H9 (cell line): Measurements from ENCODE around the gene BMERB1. TPM values are rescaled to one million over a fixed set of nuclear protein-coding genes. Genes with fewer than 3 reads are reported as not detected.

ENCODE experiments used
- DNase-seq: peaks from one replicate; pipeline ENCODE4 v3.0.0-alpha.2; 2017
- H2AFZ ChIP-seq: one replicate; pipeline ENCODE4 v1.6.1; 2013; ENCODE audit warnings: mild to moderate bottlenecking, low read length, control low read depth, moderate library complexity
- H2AK5ac ChIP-seq: 2 replicates; pipeline ENCODE4 v1.6.1; 2013; ENCODE audit warnings: low read length, control low read depth, mixed read lengths; ENCODE audit not compliant: insufficient read length
- H2BK120ac ChIP-seq: one replicate; pipeline ENCODE4 v1.6.1; 2013; ENCODE audit warnings: low read depth, mild to moderate bottlenecking, low read length, control low read depth, inconsistent platforms; ENCODE audit not compliant: poor library complexity, severe bottlenecking
- H2BK12ac ChIP-seq: 2 replicates; pipeline ENCODE4 v1.6.1; 2013; ENCODE audit warnings: low read length, control low read depth, mixed read lengths, low read depth; ENCODE audit not compliant: insufficient read length
- H2BK15ac ChIP-seq: 2 replicates; pipeline ENCODE4 v1.6.1; 2013; ENCODE audit warnings: low read depth, low read length, control low read depth
- H2BK20ac ChIP-seq: one replicate; pipeline ENCODE4 v1.6.1; 2013; ENCODE audit warnings: low read depth, mild to moderate bottlenecking, low read length, control low read depth, inconsistent platforms; ENCODE audit not compliant: poor library complexity, severe bottlenecking
- H2BK5ac ChIP-seq: 2 replicates; pipeline ENCODE4 v1.6.1; 2013; ENCODE audit warnings: low read length, control low read depth, mixed read lengths; ENCODE audit not compliant: insufficient read length
- H3K14ac ChIP-seq: 2 replicates; pipeline ENCODE4 v1.6.1; 2013; ENCODE audit warnings: low read length, control low read depth; ENCODE audit not compliant: insufficient read depth
- H3K18ac ChIP-seq: 2 replicates; pipeline ENCODE4 v1.6.1; 2013; ENCODE audit warnings: low read depth, mild to moderate bottlenecking, mixed read lengths, low read length, control low read depth; ENCODE audit not compliant: insufficient read length
- H3K23ac ChIP-seq: 2 replicates; pipeline ENCODE4 v1.6.1; 2013; ENCODE audit warnings: low read length, control low read depth, mixed read lengths, low read depth; ENCODE audit not compliant: insufficient read length
- H3K23me2 ChIP-seq: 2 replicates; pipeline ENCODE4 v1.6.1; 2013; ENCODE audit warnings: low read depth, mild to moderate bottlenecking, mixed read lengths, low read length, control low read depth; ENCODE audit not compliant: insufficient read length, poor library complexity, severe bottlenecking
- H3K27ac ChIP-seq: 2 replicates; pipeline ENCODE4 v1.5.1; 2013; ENCODE audit warnings: low read length, control low read depth, mixed read lengths, low read depth; ENCODE audit not compliant: insufficient read length
- H3K27me3 ChIP-seq: 2 replicates; pipeline ENCODE4 v1.6.1; 2013; ENCODE audit warnings: low read length, control low read depth, inconsistent platforms; ENCODE audit not compliant: insufficient read depth
- H3K4ac ChIP-seq: 2 replicates; pipeline ENCODE4 v1.6.1; 2013; ENCODE audit warnings: low read depth, mild to moderate bottlenecking, control low read depth, inconsistent platforms, low read length, moderate library complexity
- H3K4me1 ChIP-seq: 2 replicates; pipeline ENCODE4 v1.6.1; 2013; ENCODE audit warnings: low read length, control low read depth, inconsistent platforms; ENCODE audit not compliant: insufficient read depth
- H3K4me2 ChIP-seq: 2 replicates; pipeline ENCODE4 v1.6.1; 2013; ENCODE audit warnings: low read length, control low read depth, mixed read lengths; ENCODE audit not compliant: insufficient read length, insufficient read depth
- H3K56ac ChIP-seq: 2 replicates; pipeline ENCODE4 v1.6.1; 2013; ENCODE audit warnings: low read depth, mild to moderate bottlenecking, mixed read lengths, low read length, control low read depth; ENCODE audit not compliant: insufficient read length
- H3K79me1 ChIP-seq: 2 replicates; pipeline ENCODE4 v1.6.1; 2013; ENCODE audit warnings: low read depth, mild to moderate bottlenecking, moderate library complexity, low read length, control low read depth, inconsistent platforms; ENCODE audit not compliant: insufficient read depth, poor library complexity, severe bottlenecking
- H3K79me2 ChIP-seq: 2 replicates; pipeline ENCODE4 v1.6.1; 2013; ENCODE audit warnings: low read length, control low read depth, inconsistent platforms; ENCODE audit not compliant: insufficient read depth
- H3K9ac ChIP-seq: 2 replicates; pipeline ENCODE4 v1.6.1; 2013; ENCODE audit warnings: low read length, control low read depth, mixed read lengths; ENCODE audit not compliant: insufficient read length; ENCODE audit errors: extremely low read depth
- H3K9me3 ChIP-seq: one replicate; pipeline ENCODE4 v1.6.1; 2013; ENCODE audit warnings: low read depth, low read length, inconsistent platforms; ENCODE audit not compliant: control insufficient read depth
- H3T11ph ChIP-seq: one replicate; pipeline ENCODE4 v1.6.1; 2013; ENCODE audit warnings: mild to moderate bottlenecking, low read length, control low read depth, inconsistent platforms
- H4K20me1 ChIP-seq: one replicate; pipeline ENCODE4 v1.6.1; 2013; ENCODE audit not compliant: control insufficient read depth, insufficient read length, insufficient read depth
- H4K5ac ChIP-seq: 2 replicates; pipeline ENCODE4 v1.6.1; 2013; ENCODE audit warnings: low read depth, mild to moderate bottlenecking, mixed read lengths, low read length, control low read depth; ENCODE audit not compliant: insufficient read length
- H4K8ac ChIP-seq: replicated peaks from 2 replicates; pipeline ENCODE4 v1.6.1; 2013; ENCODE audit warnings: low read length, control low read depth, mixed read lengths, low read depth; ENCODE audit not compliant: insufficient read length
- H4K91ac ChIP-seq: 2 replicates; pipeline ENCODE4 v1.6.1; 2013; ENCODE audit warnings: low read depth, mild to moderate bottlenecking, moderate library complexity, mixed read lengths, low read length, control low read depth; ENCODE audit not compliant: insufficient read length
- H3K27ac Mint-ChIP-seq, 3 experiments: 2 replicates in 2 of 3; 3 replicates in 1 of 3; pipeline ENCODE4 v1.8.0; 2020 to 2021; ENCODE audit warnings: mixed read lengths in 3 of 3, mild to moderate bottlenecking in 1 of 3, moderate library complexity in 1 of 3
- H3K27me3 Mint-ChIP-seq: 2 replicates; pipeline ENCODE4 v1.8.0; 2021; ENCODE audit warnings: low read depth, mild to moderate bottlenecking, moderate library complexity, mixed read lengths
- H3K36me3 Mint-ChIP-seq, 3 experiments: 2 replicates in 2 of 3; 3 replicates in 1 of 3; pipeline ENCODE4 v1.8.0; 2020 to 2021; ENCODE audit warnings: low read depth in 3 of 3, mixed read lengths in 3 of 3; ENCODE audit not compliant: insufficient read depth in 1 of 3
- H3K4me1 Mint-ChIP-seq, 2 experiments: 2 replicates each; pipeline ENCODE4 v1.8.0; 2020; ENCODE audit warnings: mixed read lengths in 2 of 2
- H3K4me3 Mint-ChIP-seq, 2 experiments: 2 replicates in 1 of 2; 3 replicates in 1 of 2; pipeline ENCODE4 v1.8.0; 2020 to 2021; ENCODE audit warnings: mild to moderate bottlenecking in 2 of 2, mixed read lengths in 2 of 2, moderate library complexity in 1 of 2
- H3K9me3 Mint-ChIP-seq, 2 experiments: 2 replicates in 1 of 2; 3 replicates in 1 of 2; pipeline ENCODE4 v1.8.0; 2020; ENCODE audit warnings: mild to moderate bottlenecking in 2 of 2, mixed read lengths in 2 of 2, moderate library complexity in 1 of 2
- WGBS: extraction: QIAGEN DNeasy Blood & Tissue Kit; methylation state at CpG from one replicate; pipeline ENCODE4 v1.1.7; 2013; ENCODE audit warnings: missing lambda C conversion rate, low lambda C conversion rate, mixed read lengths; ENCODE audit not compliant: insufficient read length; ENCODE audit errors: extremely low coverage; 5-methylcytosine and 5-hydroxymethylcytosine counted together
- total RNA-seq: library from RNA; stranded (reverse); gene quantifications from 2 replicates; pipeline ENCODE4 v1.2.1, GENCODE V29; 2021
- TF ChIP-seq, protein P1 (sequence below): fragments of 200-600 bp; sonication (generic); conservative IDR thresholded peaks from 3 replicates; pipeline ENCODE4 v1.8.0; 2021; ENCODE audit warnings: antibody characterized with exemption, mild to moderate bottlenecking

The BMERB1 gene
- total RNA-seq, 1 experiment from 2014 or later, result 19.5 TPM

- Histone ChIP-seq H3K4me1 (no peaks in the 10 kb centered on the region), H3K14ac (no peak overlapping the region), H2AFZ (no peak overlapping the region), H3K79me2 (no peaks in the 10 kb centered on the region), H2BK20ac (no peak overlapping the region), H4K8ac (no peak overlapping the region), H3K79me1 (no peaks in the 10 kb centered on the region), H2AK5ac (no peak overlapping the region), H3K56ac (no peak overlapping the region), H2BK12ac (no peak overlapping the region), H2BK15ac (no peak overlapping the region), H4K91ac (no peak overlapping the region), H3K23ac (no peak overlapping the region), H2BK120ac (no peak overlapping the region), H3K27me3 (no peaks in the 10 kb centered on the region), H3K23me2 (no peaks in the 10 kb centered on the region), H3K4ac (no peak overlapping the region), H3K4me2 (no peak overlapping the region), H3T11ph (no peak overlapping the region), H4K5ac (no peak overlapping the region), H4K20me1 (no peaks in the 10 kb centered on the region), H2BK5ac (no peak overlapping the region), H3K18ac (no peak overlapping the region), H3K9ac (no peak overlapping the region), H3K27ac (no peak overlapping the region), H3K9me3 (no peaks in the 10 kb centered on the region)
- H3K4me1 Mint-ChIP-seq, result peaks cover 10% of the 10 kb centered on the region in 2 experiments; a peak in 1 of 4 replicates
- H3K27ac Mint-ChIP-seq, result no peak overlapping the region; a peak in 1 of 7 replicates
- peaks cover 0 to 5% (median 3%) of the 10 kb centered on the region in 3 experiments; a peak in 3 of 7 replicates for H3K36me3 Mint-ChIP-seq
- no peak overlapping the region for H3K4me3 Mint-ChIP-seq
- TF ChIP-seq, protein P1, sequence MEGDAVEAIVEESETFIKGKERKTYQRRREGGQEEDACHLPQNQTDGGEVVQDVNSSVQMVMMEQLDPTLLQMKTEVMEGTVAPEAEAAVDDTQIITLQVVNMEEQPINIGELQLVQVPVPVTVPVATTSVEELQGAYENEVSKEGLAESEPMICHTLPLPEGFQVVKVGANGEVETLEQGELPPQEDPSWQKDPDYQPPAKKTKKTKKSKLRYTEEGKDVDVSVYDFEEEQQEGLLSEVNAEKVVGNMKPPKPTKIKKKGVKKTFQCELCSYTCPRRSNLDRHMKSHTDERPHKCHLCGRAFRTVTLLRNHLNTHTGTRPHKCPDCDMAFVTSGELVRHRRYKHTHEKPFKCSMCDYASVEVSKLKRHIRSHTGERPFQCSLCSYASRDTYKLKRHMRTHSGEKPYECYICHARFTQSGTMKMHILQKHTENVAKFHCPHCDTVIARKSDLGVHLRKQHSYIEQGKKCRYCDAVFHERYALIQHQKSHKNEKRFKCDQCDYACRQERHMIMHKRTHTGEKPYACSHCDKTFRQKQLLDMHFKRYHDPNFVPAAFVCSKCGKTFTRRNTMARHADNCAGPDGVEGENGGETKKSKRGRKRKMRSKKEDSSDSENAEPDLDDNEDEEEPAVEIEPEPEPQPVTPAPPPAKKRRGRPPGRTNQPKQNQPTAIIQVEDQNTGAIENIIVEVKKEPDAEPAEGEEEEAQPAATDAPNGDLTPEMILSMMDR, result no peak
- DNase-seq, result no peak
- H3K27me3 Mint-ChIP-seq, result no peaks in the 10 kb centered on the region
- no CpG with 5 or more reads among the region's 8 CpGs for WGBS
- H3K9me3 Mint-ChIP-seq, result peaks cover 0 to 3% of the 10 kb centered on the region in 2 experiments; a peak in 2 of 5 replicates
Observed at GRCh38 chr16:15492091-15492740, 57.8 kb downstream of the BMERB1 start.
